RWPE2 (cell line): ENCODE results near the gene NRG4.
"Not testable (repeated sequence)": the region's sequence is repeated elsewhere in the genome, so short reads cannot be mapped to it uniquely, and the experiment has no call there.

Experiments
- ATAC-seq: fragments of 200-7000 bp; cut with Tn5 transposase; 3 replicates; pipeline ENCODE4 v1.9.1; 2021; ENCODE audit warnings: low read depth
- DNase-seq: peaks from one replicate; pipeline ENCODE4 v3.0.0-alpha.2; 2020; ENCODE audit warnings: low spot score
- H3K27ac ChIP-seq: fragments of 450-650 bp; 2 replicates; pipeline ENCODE4 v1.5.1; 2017; ENCODE audit warnings: mild to moderate bottlenecking; ENCODE audit not compliant: poor library complexity, severe bottlenecking
- H3K27me3 ChIP-seq: fragments of 250-450 bp; sonication (Bioruptor Pico); 2 replicates; pipeline ENCODE4 v1.5.1; 2021; ENCODE audit warnings: mild to moderate bottlenecking, moderate library complexity; ENCODE audit not compliant: insufficient read depth, poor library complexity, severe bottlenecking
- H3K36me3 ChIP-seq: fragments of 250-450 bp; sonication (Bioruptor Pico); 2 replicates; pipeline ENCODE4 v1.5.1; 2020; ENCODE audit warnings: low read depth, mild to moderate bottlenecking, moderate library complexity
- H3K4me1 ChIP-seq: fragments of 250-450 bp; sonication (Bioruptor Pico); 2 replicates; pipeline ENCODE4 v1.5.1; 2021; ENCODE audit warnings: mild to moderate bottlenecking, moderate library complexity; ENCODE audit not compliant: insufficient read depth, poor library complexity, severe bottlenecking
- H3K4me3 ChIP-seq: fragments of 250-450 bp; sonication (Bioruptor Pico); 2 replicates; pipeline ENCODE4 v1.5.1; 2021; ENCODE audit warnings: mild to moderate bottlenecking, moderate library complexity; ENCODE audit not compliant: severe bottlenecking
- H3K9me3 ChIP-seq: fragments of 250-450 bp; sonication (Bioruptor Pico); 2 replicates; pipeline ENCODE4 v1.5.1; 2021; ENCODE audit warnings: mild to moderate bottlenecking, moderate library complexity; ENCODE audit not compliant: severe bottlenecking
- CTCF ChIP-seq: fragments of 450-650 bp; IDR thresholded peaks from one replicate; pipeline ENCODE4 v1.5.1; 2017; ENCODE audit warnings: mild to moderate bottlenecking, moderate library complexity; ENCODE audit not compliant: poor library complexity, severe bottlenecking

Gene NRG4

GRCh38 chr15:75982468-75982867, 29.8 kb downstream of the NRG4 start:
- DNase-seq, result no peak
- no peaks in the 10 kb centered on the region for H3K27me3 ChIP-seq
- no peak for ATAC-seq
- no peaks in the 10 kb centered on the region for H3K36me3 ChIP-seq
- no peak overlapping the region for H3K27ac ChIP-seq
- H3K9me3 ChIP-seq, result no peaks in the 10 kb centered on the region
- H3K4me3 ChIP-seq, result no peak overlapping the region
- H3K4me1 ChIP-seq, result no peaks in the 10 kb centered on the region
- TF ChIP-seq CTCF, result no peak

GRCh38 chr15:75981149-75981815, 30.9 kb downstream of the NRG4 start:
- H3K4me3 ChIP-seq, result no peak overlapping the region
- no peaks in the 10 kb centered on the region for H3K27me3 ChIP-seq
- TF ChIP-seq CTCF, result no peak
- ATAC-seq (no peak), DNase-seq (no peak)
- no peaks in the 10 kb centered on the region for H3K9me3 ChIP-seq
- H3K36me3 ChIP-seq, result no peaks in the 10 kb centered on the region
- H3K4me1 ChIP-seq, result no peaks in the 10 kb centered on the region
- H3K27ac ChIP-seq, result no peak overlapping the region

- not testable (repeated sequence) for DNase-seq, ATAC-seq
These were observed 35.5 kb downstream of the NRG4 start for GRCh38 chr15:75976766-75977165.

GRCh38 chr15:75966073-75966472, 46.2 kb downstream of the NRG4 start:
- Histone ChIP-seq H3K27me3 (no peaks in the 10 kb centered on the region), H3K27ac (peak overlapping the region; percentile 1), H3K9me3 (peaks cover 3% of the 10 kb centered on the region), H3K36me3 (no peaks in the 10 kb centered on the region), H3K4me1 (peaks cover 10% of the 10 kb centered on the region), H3K4me3 (no peak overlapping the region)
- ATAC-seq (peak; percentile 91), DNase-seq (no peak)
- TF ChIP-seq CTCF, result no peak

More at GRCh38 chr15:75976766-75977165, 35.5 kb downstream of the NRG4 start:
- not testable (repeated sequence) for H3K36me3 ChIP-seq, H3K4me3 ChIP-seq, H3K27ac ChIP-seq, H3K9me3 ChIP-seq, H3K27me3 ChIP-seq, H3K4me1 ChIP-seq

GRCh38 chr15:75961331-75961730, 50.9 kb downstream of the NRG4 start:
- H3K36me3 ChIP-seq, result no peaks in the 10 kb centered on the region
- no peak overlapping the region for H3K4me3 ChIP-seq
- no peaks in the 10 kb centered on the region for H3K27me3 ChIP-seq
- no peak overlapping the region for H3K27ac ChIP-seq
- ATAC-seq, result no peak
- TF ChIP-seq CTCF, result no peak
- DNase-seq, result no peak
- peaks cover 3% of the 10 kb centered on the region for H3K9me3 ChIP-seq
- peaks cover 7% of the 10 kb centered on the region for H3K4me1 ChIP-seq
